ENCODE measurements around the gene CD40LG.

Gene CD40LG

DNA sequence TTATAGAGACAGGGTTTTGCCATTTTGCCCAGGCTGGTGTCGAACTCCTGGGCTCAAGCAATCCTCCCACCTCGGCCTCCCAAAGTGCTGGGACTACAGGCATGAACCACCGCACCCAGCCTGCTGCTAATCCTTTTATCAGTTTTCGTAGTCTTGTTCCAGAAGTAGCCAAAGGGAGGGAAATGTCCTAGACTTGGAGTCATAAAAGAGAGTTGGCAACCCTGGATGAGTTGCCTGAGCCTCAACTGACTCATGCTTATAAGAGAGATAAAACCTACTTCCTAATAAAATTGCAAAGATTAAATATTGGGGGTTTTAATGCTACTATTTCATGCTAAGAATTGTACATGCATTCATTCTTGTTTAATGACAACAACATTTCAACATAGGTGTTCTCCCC, 44.3 kb downstream of the CD40LG start:
- no peak for TF ChIP-seq FOXM1 (IDR thresholded peaks at IDR 0.05; ENCODE audit: borderline replicate concordance, low read depth)
- no peak for TF ChIP-seq CEBPB (IDR thresholded peaks at IDR 0.05)
- no peak for TF ChIP-seq RAD21 (IDR thresholded peaks at IDR 0.05; ENCODE audit: low read depth)
- TF ChIP-seq, protein P1, sequence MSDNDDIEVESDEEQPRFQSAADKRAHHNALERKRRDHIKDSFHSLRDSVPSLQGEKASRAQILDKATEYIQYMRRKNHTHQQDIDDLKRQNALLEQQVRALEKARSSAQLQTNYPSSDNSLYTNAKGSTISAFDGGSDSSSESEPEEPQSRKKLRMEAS (IDR thresholded peaks at IDR 0.05) = no peak
- no peak for TF ChIP-seq EGR1 (IDR thresholded peaks at IDR 0.05)
- no peak for TF ChIP-seq EP300 (IDR thresholded peaks at IDR 0.05; ENCODE audit: borderline replicate concordance)
- TF ChIP-seq, protein P2, sequence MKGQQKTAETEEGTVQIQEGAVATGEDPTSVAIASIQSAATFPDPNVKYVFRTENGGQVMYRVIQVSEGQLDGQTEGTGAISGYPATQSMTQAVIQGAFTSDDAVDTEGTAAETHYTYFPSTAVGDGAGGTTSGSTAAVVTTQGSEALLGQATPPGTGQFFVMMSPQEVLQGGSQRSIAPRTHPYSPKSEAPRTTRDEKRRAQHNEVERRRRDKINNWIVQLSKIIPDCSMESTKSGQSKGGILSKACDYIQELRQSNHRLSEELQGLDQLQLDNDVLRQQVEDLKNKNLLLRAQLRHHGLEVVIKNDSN (IDR thresholded peaks at IDR 0.05) = no peak
- no peak for TF ChIP-seq CREB1 (IDR thresholded peaks at IDR 0.05; ENCODE audit: low read depth)
- no peak for TF ChIP-seq ZBTB7A (IDR thresholded peaks at IDR 0.05; ENCODE audit: low read depth)
- no peak for TF ChIP-seq YY1 (IDR thresholded peaks at IDR 0.05; ENCODE audit: low read depth)

DNA sequence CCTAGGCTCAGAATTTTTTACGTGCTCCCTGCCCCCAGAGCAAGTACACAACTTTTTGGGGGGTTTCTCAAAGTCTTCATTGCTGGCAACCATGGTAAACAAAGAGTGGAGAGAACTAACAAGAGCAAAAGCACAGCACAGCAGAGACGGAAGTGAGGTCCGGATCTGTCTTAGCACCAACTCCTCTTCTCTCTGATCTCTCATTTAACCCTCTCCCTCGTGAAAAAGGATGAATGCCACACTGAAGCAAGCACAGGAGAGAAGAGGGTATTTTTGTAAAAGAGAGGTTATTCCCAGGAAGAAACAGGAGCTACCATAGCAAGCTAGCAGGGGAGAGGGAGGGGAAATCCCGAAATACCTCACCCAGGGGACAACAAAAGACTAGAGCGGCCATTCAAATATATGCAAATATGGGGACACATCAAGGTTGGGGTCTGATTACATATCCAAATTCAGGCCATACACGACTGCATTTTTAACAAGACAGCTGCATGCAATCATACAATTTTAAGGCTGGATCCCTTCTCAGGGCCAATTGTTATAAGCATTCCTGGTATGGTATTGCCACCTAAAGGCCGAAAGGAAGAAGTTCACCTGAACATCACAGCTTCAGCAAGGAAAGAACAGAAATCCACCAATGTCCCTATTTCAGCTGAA, 46.6 kb downstream of the CD40LG start:
- TF ChIP-seq, protein P3, sequence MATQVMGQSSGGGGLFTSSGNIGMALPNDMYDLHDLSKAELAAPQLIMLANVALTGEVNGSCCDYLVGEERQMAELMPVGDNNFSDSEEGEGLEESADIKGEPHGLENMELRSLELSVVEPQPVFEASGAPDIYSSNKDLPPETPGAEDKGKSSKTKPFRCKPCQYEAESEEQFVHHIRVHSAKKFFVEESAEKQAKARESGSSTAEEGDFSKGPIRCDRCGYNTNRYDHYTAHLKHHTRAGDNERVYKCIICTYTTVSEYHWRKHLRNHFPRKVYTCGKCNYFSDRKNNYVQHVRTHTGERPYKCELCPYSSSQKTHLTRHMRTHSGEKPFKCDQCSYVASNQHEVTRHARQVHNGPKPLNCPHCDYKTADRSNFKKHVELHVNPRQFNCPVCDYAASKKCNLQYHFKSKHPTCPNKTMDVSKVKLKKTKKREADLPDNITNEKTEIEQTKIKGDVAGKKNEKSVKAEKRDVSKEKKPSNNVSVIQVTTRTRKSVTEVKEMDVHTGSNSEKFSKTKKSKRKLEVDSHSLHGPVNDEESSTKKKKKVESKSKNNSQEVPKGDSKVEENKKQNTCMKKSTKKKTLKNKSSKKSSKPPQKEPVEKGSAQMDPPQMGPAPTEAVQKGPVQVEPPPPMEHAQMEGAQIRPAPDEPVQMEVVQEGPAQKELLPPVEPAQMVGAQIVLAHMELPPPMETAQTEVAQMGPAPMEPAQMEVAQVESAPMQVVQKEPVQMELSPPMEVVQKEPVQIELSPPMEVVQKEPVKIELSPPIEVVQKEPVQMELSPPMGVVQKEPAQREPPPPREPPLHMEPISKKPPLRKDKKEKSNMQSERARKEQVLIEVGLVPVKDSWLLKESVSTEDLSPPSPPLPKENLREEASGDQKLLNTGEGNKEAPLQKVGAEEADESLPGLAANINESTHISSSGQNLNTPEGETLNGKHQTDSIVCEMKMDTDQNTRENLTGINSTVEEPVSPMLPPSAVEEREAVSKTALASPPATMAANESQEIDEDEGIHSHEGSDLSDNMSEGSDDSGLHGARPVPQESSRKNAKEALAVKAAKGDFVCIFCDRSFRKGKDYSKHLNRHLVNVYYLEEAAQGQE (IDR thresholded peaks at IDR 0.05; ENCODE audit: low read depth) = no peak
- TF ChIP-seq RAD21 (IDR thresholded peaks at IDR 0.05; ENCODE audit: low read depth) = peak; percentile 78

DNA sequence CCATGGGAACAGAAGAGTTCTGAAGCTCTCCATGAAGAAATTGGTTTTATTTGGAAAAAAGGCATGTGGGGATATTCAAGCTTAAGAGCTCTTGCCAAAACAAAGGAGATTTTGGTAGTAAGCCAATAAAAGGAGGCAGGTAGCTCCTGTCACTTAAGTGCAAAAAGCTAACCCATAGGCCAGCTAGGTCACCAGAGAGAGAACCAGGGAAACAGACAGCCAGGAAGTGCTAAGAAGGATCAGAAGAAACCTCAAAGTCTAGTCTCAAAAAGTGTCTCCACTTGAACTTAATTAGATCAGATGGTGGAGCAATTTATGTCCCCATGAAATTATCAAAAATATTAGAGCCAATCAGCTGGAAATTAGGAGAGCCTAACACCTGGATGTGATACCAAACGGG, 49.2 kb downstream of the CD40LG start:
- TF ChIP-seq TEAD4 (IDR thresholded peaks at IDR 0.05) = no peak
- no peak for TF ChIP-seq EGR1 (IDR thresholded peaks at IDR 0.05)
- TF ChIP-seq, protein P3 (IDR thresholded peaks at IDR 0.05; ENCODE audit: low read depth) = no peak
- TF ChIP-seq, protein P2 (IDR thresholded peaks at IDR 0.05) = no peak
- no peak for TF ChIP-seq CREB1 (IDR thresholded peaks at IDR 0.05; ENCODE audit: low read depth)
- no peak for TF ChIP-seq RAD21 (IDR thresholded peaks at IDR 0.05; ENCODE audit: low read depth)
- TF ChIP-seq, protein P1 (IDR thresholded peaks at IDR 0.05) = no peak
- no peak for TF ChIP-seq ZBTB7A (IDR thresholded peaks at IDR 0.05; ENCODE audit: low read depth)
- TF ChIP-seq YY1 (IDR thresholded peaks at IDR 0.05; ENCODE audit: low read depth) = no peak
- no peak for TF ChIP-seq NFIC (IDR thresholded peaks at IDR 0.05)

DNA sequence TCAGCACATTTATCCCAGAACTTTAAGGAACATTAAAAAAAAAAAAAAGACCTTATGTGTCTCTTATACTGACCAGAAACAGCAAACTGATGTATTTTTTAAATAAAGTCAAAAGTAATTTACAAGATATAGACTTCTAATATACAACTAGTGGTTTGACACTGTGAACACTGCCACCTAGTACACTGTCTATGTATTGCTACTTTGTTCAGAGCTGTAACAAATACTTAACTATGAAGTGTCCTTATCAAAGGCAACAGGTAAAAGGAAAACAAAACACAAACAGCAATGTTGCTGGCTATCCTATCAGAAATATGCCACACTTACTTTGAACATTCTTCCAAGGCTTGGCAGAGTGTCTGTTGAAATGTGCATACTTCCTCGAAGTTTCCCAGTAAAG, 60.4 kb downstream of the CD40LG start:
- TF ChIP-seq, protein P3 (IDR thresholded peaks at IDR 0.05; ENCODE audit: low read depth) = no peak
- no peak for TF ChIP-seq CREB1 (IDR thresholded peaks at IDR 0.05; ENCODE audit: low read depth)
- no peak for TF ChIP-seq EGR1 (IDR thresholded peaks at IDR 0.05)
- no peak for TF ChIP-seq NFIC (IDR thresholded peaks at IDR 0.05)
- no peak for TF ChIP-seq TAF1 (IDR thresholded peaks at IDR 0.05; ENCODE audit: low read depth)
- no peak for TF ChIP-seq ZBTB7A (IDR thresholded peaks at IDR 0.05; ENCODE audit: low read depth)
- no peak for TF ChIP-seq FOXM1 (IDR thresholded peaks at IDR 0.05; ENCODE audit: borderline replicate concordance, low read depth)
- TF ChIP-seq YY1 (IDR thresholded peaks at IDR 0.05; ENCODE audit: low read depth) = no peak
- TF ChIP-seq, protein P1 (IDR thresholded peaks at IDR 0.05) = no peak
- no peak for TF ChIP-seq EP300 (IDR thresholded peaks at IDR 0.05; ENCODE audit: borderline replicate concordance)
- no peak for TF ChIP-seq CEBPB (IDR thresholded peaks at IDR 0.05)
- TF ChIP-seq, protein P2 (IDR thresholded peaks at IDR 0.05) = no peak
- no peak for TF ChIP-seq TEAD4 (IDR thresholded peaks at IDR 0.05)
- TF ChIP-seq RAD21 (IDR thresholded peaks at IDR 0.05; ENCODE audit: low read depth) = no peak
- no peak for TF ChIP-seq TCF12 (IDR thresholded peaks at IDR 0.05; ENCODE audit: low read depth)

Data from Ishikawa (cell line).